Upper lobe of right lung (tissue), 1 donor: ENCODE data around the gene YDJC. TPM values are rescaled to one million over a fixed set of nuclear protein-coding genes. Genes with fewer than 3 reads are reported as not detected.

Experiments used
- ATAC-seq: fragments of 200-7000 bp; cut with Tn5 transposase; one replicate; pipeline ENCODE4 v1.9.1; 2020; ENCODE audit warnings: mild to moderate bottlenecking, moderate library complexity
- DNase-seq: peaks from one replicate; pipeline ENCODE4 v3.0.0-alpha.2; 2020
- H3K27ac ChIP-seq: fragments of 200-600 bp; one replicate; pipeline ENCODE4 v1.8.0; 2022
- H3K27me3 ChIP-seq: fragments of 200-600 bp; one replicate; pipeline ENCODE4 v1.8.0; 2022; ENCODE audit warnings: mild to moderate bottlenecking
- H3K36me3 ChIP-seq: fragments of 200-600 bp; one replicate; pipeline ENCODE4 v1.8.0; 2022
- H3K4me1 ChIP-seq: fragments of 200-600 bp; one replicate; pipeline ENCODE4 v1.8.0; 2022
- H3K4me3 ChIP-seq: fragments of 200-600 bp; one replicate; pipeline ENCODE4 v1.8.0; 2022; ENCODE audit warnings: mild to moderate bottlenecking
- H3K9me3 ChIP-seq: fragments of 200-600 bp; one replicate; pipeline ENCODE4 v1.8.0; 2022
- CTCF ChIP-seq: fragments of 200-600 bp; IDR thresholded peaks from one replicate; pipeline ENCODE4 v1.8.0; 2022; ENCODE audit warnings: antibody characterized with exemption
- intact Hi-C: fragments of 100-400 bp; cut with DNase I; formaldehyde crosslinking; loops from one replicate; pipeline ENCODE4 v1.11.0; 2022
- total RNA-seq: library from RNA; stranded (reverse); fragmentation: NEBNext Ultra II Directional; extraction: Animal tissue kit (Norgen Biotek cat#: 25700); gene quantifications from one replicate; pipeline ENCODE4 v1.2.1, GENCODE V29; 2021
- donor health status: DM: no; HTN: yes; CAD: no; lungs with severe emphysema.

YDJC gene
- total RNA-seq, 1 donor from 2014 or later, result 13.9 TPM

- H3K27me3 ChIP-seq, result no peaks in the 10 kb centered on the region
- intact Hi-C loops, result no loop called here
- no peak for DNase-seq
- H3K27ac ChIP-seq, result no peak overlapping the region
- H3K4me3 ChIP-seq, result no peak overlapping the region
- no peaks in the 10 kb centered on the region for H3K9me3 ChIP-seq
- no peaks in the 10 kb centered on the region for H3K4me1 ChIP-seq
- TF ChIP-seq CTCF, result no peak
- ATAC-seq, result no peak
- peaks cover 12% of the 10 kb centered on the region for H3K36me3 ChIP-seq
These were observed 23.0 kb downstream of the YDJC start for GRCh38 chr22:21606775-21607174.

- TF ChIP-seq CTCF, result no peak
- H3K36me3 ChIP-seq, result peaks cover 5% of the 10 kb centered on the region
- H3K27me3 ChIP-seq, result no peaks in the 10 kb centered on the region
- no peaks in the 10 kb centered on the region for H3K4me1 ChIP-seq
- H3K4me3 ChIP-seq, result no peak overlapping the region
- no peaks in the 10 kb centered on the region for H3K9me3 ChIP-seq
- no peak for ATAC-seq
- no peak overlapping the region for H3K27ac ChIP-seq
- DNase-seq, result no peak
- intact Hi-C loops, result no loop called here
These were observed 23.8 kb downstream of the YDJC start for GRCh38 chr22:21605887-21606564.

GRCh38 chr22:21603973-21604372 lies 25.8 kb downstream of the YDJC start:
- ATAC-seq, result no peak
- no peak overlapping the region for H3K27ac ChIP-seq
- TF ChIP-seq CTCF, result no peak
- H3K4me3 ChIP-seq, result no peak overlapping the region
- no peaks in the 10 kb centered on the region for H3K27me3 ChIP-seq
- no peaks in the 10 kb centered on the region for H3K4me1 ChIP-seq
- H3K36me3 ChIP-seq, result peaks cover 5% of the 10 kb centered on the region
- intact Hi-C loops, result no loop called here
- no peak for DNase-seq
- H3K9me3 ChIP-seq, result no peaks in the 10 kb centered on the region

GRCh38 chr22:21602579-21602978 lies 27.2 kb downstream of the YDJC start:
- Histone ChIP-seq H3K4me3 (no peak overlapping the region), H3K9me3 (no peaks in the 10 kb centered on the region), H3K4me1 (no peaks in the 10 kb centered on the region), H3K36me3 (peaks cover 9% of the 10 kb centered on the region), H3K27ac (no peak overlapping the region), H3K27me3 (no peaks in the 10 kb centered on the region)
- ATAC-seq (no peak), DNase-seq (no peak)
- no peak for TF ChIP-seq CTCF
- intact Hi-C loops, result no loop called here

- Histone ChIP-seq H3K4me1 (no peaks in the 10 kb centered on the region), H3K9me3 (no peaks in the 10 kb centered on the region), H3K27me3 (no peaks in the 10 kb centered on the region), H3K36me3 (peaks cover 30% of the 10 kb centered on the region), H3K27ac (no peak overlapping the region), H3K4me3 (no peak overlapping the region)
- TF ChIP-seq CTCF, result no peak
- DNase-seq (no peak), ATAC-seq (no peak)
- intact Hi-C loops, result no loop called here
These were observed 30.5 kb downstream of the YDJC start for GRCh38 chr22:21599053-21599893.
